ENCODE results near the gene CBR4.

- no peak for TF ChIP-seq POLR2A (IDR thresholded peaks at IDR 0.05)
- no peak for TF ChIP-seq CTCF (IDR thresholded peaks at IDR 0.05)
These were observed 5.2 kb upstream of the CBR4 start for GRCh38 chr4:169015186-169015623.

Measured in sigmoid colon (tissue), 3 donors.